IgD-negative memory B cell (primary cell): Measurements from ENCODE around the gene ADCY3. TPM values are rescaled to one million over a fixed set of nuclear protein-coding genes. Genes with fewer than 3 reads are reported as not detected.

Experiments
- H3K27ac Mint-ChIP-seq, 3 donors: one replicate each; pipeline ENCODE4 v1.8.0; 2020 to 2022; ENCODE audit warnings: mild to moderate bottlenecking in 3 of 3, mixed read lengths in 3 of 3, moderate library complexity in 1 of 3
- H3K27me3 Mint-ChIP-seq: one replicate; pipeline ENCODE4 v1.8.0; 2021; ENCODE audit warnings: mixed read lengths
- H3K36me3 Mint-ChIP-seq: one replicate; pipeline ENCODE4 v1.8.0; 2020; ENCODE audit warnings: mild to moderate bottlenecking, mixed read lengths
- H3K4me1 Mint-ChIP-seq, 3 donors: one replicate each; pipeline ENCODE4 v1.8.0; 2020 to 2022; ENCODE audit warnings: mixed read lengths in 3 of 3, mild to moderate bottlenecking in 1 of 3
- H3K4me3 Mint-ChIP-seq, 4 donors: one replicate each; pipeline ENCODE4 v1.8.0; 2020 to 2022; ENCODE audit warnings: mild to moderate bottlenecking in 4 of 4, mixed read lengths in 4 of 4, moderate library complexity in 3 of 4
- H3K9me3 Mint-ChIP-seq, 3 donors: one replicate each; pipeline ENCODE4 v1.8.0; 2020 to 2021; ENCODE audit warnings: mixed read lengths in 3 of 3, mild to moderate bottlenecking in 1 of 3
- polyA plus RNA-seq: library from polyadenylated mRNA; unstranded; fragments of 300-500 nt; fragmentation: Illumina TruSeq; gene quantifications from one replicate; pipeline ENCODE4 v1.2.3, GENCODE V29; 2021

ADCY3 gene
- polyA plus RNA-seq, 1 donor from 2014 or later, result 25.9 TPM

DNA sequence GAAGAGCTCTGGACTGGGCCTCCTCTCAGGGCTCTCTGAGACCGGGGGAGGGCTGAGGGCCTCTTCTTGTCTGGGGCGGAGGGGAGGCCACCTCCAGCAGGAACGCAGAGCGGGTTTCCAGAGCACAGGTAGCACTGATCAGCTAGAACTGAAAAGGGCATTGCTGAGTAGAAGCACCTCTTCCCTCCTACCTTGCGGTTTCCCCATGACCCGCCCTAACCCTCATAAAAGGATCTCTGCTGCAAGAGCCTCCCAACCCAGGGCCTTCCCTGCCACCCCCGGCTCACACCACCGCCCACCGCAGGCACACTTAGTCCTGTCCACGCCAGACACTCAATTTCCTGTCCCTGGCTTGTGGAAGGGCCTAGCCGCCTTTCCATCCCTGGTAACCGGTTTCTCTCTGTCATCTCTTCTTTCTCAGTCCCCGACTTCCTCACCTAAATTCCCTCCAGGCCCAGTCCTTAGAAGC lies 966 bp downstream of the ADCY3 start:
- Mint-ChIP-seq H3K4me1 (peaks cover 11 to 19% (median 12%) of the 10 kb centered on the region in 3 donors), H3K27ac (peak overlapping the region; percentile 41 to 93 (median 81)), H3K4me3 (peak overlapping the region; percentile 88 to 96 (median 91)), H3K9me3 (no peaks in the 10 kb centered on the region), H3K27me3 (no peaks in the 10 kb centered on the region), H3K36me3 (no peaks in the 10 kb centered on the region)

DNA sequence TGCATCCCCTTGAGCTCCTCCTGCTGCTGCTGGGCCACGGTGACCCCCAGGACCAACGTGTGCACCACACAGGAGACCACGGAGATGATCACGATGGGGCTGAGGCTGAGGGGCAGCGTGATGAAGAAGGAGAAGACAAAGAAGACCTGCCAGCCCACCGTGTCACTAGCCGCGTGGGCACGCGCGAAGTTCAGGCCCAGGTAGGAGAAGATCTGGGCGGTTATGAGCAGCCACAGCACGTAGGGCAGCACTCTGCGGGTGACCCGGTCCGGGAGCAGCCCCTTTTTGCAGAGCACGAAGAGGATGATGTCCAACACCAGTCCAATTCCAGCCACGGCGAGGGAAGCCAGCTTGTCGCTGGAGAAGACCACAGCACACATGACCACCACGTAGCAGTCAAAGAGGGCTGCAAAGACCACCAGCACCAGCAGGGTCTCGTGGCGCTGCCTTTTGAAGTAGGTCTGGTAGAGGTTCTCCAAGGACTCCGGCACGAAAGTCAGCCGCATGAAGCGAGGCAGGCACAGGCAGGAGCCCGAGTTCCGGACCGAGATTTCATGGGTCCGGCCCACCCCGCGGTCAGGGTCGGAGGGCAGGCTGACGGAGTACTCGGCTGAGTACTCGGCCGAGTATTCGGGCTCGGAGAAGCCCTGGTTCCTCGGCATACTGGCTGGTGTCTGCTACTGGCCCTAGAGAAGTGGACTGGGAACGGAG lies 1.6 kb downstream of the ADCY3 start:
- Mint-ChIP-seq H3K9me3 (no peaks in the 10 kb centered on the region), H3K4me3 (peak overlapping the region; percentile 88 to 96 (median 91)), H3K27me3 (no peaks in the 10 kb centered on the region), H3K4me1 (peaks cover 11 to 19% (median 12%) of the 10 kb centered on the region in 3 donors), H3K36me3 (no peaks in the 10 kb centered on the region), H3K27ac (peak overlapping the region in 1 of 3 donors; percentile 41)

DNA sequence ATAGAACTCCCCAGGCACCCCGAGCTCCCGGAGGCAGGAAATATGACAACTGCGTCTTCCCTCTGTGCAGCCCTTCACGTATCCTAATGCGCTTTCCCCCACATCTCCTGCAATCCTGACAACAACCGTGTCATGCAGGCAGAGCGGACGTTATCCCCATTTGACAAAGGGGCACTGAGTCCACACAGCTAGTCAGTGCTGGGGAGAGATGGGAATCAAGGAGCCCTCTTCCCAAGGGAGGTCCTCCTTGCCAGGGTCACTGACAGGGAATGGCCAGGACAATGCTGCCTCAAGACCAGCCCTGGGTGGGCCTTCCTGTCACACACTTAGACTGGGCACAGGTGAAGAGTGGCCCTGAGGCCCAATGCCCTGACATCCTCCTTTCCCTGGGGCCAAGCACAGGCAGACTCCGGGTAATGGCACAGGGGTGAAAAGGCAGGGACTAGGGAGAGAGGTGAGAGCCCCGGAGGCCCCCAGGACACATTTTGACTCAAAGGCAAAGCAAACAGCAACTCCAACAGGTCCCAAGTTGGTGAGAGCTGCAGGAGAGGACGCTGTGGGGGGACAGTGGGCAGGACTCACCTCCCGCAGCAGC lies 2.2 kb downstream of the ADCY3 start:
- Mint-ChIP-seq H3K36me3 (no peaks in the 10 kb centered on the region), H3K27me3 (no peaks in the 10 kb centered on the region), H3K4me1 (peaks cover 11 to 19% (median 12%) of the 10 kb centered on the region in 3 donors), H3K9me3 (no peaks in the 10 kb centered on the region), H3K4me3 (peak overlapping the region; percentile 66 to 96 (median 84)), H3K27ac (no peak overlapping the region)

DNA sequence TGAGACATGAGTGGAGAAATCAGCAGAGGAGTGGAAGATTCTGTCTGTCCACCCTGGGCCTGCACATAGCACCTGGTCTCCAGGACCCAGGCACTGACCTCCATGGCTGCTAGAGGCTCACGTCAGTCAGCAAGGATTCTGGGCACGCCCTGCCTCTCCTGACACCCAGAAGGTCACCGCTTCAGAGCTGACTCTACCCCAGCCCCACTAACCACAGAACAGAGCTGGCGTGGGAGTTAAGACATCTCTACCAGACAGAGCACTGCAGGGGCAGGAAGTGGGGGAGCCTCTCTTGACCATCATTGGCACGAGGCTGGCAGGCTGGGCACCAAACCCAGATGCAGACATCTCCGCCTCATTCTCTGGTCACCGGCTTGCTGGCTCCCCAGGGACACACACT lies 3.0 kb downstream of the ADCY3 start:
- Mint-ChIP-seq H3K36me3 (no peaks in the 10 kb centered on the region), H3K27me3 (no peaks in the 10 kb centered on the region), H3K4me1 (peaks cover 11 to 19% (median 12%) of the 10 kb centered on the region in 3 donors), H3K9me3 (no peaks in the 10 kb centered on the region), H3K27ac (no peak overlapping the region), H3K4me3 (peak overlapping the region in 1 of 4 donors; percentile 96)

DNA sequence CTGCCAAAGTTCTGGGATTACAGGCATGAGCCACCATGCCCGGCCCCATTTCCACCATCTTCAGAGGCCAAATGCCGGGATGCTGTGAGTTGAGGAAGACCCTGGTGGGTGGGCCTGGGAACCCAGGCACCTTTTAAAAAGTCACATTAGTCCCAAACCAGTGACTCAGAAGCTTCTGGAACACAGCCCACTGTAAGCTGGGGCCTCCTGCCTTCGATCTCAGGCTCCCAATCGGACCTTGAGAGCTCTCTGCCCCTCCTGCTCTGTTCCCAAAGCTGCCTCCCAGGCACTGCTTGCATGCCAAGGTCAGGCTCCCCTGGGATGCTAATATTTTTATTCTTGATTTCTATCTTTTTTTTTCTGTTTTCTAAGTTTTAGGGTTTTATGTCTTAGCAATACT lies 4.2 kb downstream of the ADCY3 start:
- no peak overlapping the region for H3K27ac Mint-ChIP-seq
- H3K9me3 Mint-ChIP-seq, result no peaks in the 10 kb centered on the region
- H3K4me3 Mint-ChIP-seq, result peak overlapping the region in 1 of 4 donors; percentile 58
- H3K27me3 Mint-ChIP-seq, result no peaks in the 10 kb centered on the region
- no peaks in the 10 kb centered on the region for H3K36me3 Mint-ChIP-seq
- H3K4me1 Mint-ChIP-seq, result peaks cover 5 to 15% (median 11%) of the 10 kb centered on the region in 3 donors

DNA sequence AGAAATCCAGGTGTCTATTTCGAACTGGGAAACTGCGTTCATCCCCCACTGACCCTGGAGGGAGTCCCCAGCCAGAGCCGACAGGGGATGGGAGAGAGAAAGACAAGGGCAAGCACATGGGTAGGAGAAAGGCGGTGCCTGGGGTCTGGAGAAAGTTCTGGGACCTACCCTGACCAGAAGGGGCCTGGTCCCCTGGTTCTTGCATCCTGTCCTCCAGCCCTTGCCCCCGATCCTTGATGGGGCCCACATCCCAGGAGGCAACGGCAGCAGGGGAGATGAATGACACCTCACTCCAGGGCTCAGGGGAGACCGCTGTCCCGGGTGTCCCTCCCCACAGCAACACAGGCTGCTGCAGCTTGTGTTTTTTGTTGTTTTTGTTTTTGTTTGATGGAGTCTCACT lies 4.9 kb downstream of the ADCY3 start:
- H3K4me3 Mint-ChIP-seq, result peak overlapping the region in 1 of 4 donors; percentile 32
- H3K4me1 Mint-ChIP-seq, result peaks cover 5 to 14% (median 10%) of the 10 kb centered on the region in 3 donors
- H3K36me3 Mint-ChIP-seq, result no peaks in the 10 kb centered on the region
- no peaks in the 10 kb centered on the region for H3K9me3 Mint-ChIP-seq
- no peaks in the 10 kb centered on the region for H3K27me3 Mint-ChIP-seq
- H3K27ac Mint-ChIP-seq, result no peak overlapping the region

DNA sequence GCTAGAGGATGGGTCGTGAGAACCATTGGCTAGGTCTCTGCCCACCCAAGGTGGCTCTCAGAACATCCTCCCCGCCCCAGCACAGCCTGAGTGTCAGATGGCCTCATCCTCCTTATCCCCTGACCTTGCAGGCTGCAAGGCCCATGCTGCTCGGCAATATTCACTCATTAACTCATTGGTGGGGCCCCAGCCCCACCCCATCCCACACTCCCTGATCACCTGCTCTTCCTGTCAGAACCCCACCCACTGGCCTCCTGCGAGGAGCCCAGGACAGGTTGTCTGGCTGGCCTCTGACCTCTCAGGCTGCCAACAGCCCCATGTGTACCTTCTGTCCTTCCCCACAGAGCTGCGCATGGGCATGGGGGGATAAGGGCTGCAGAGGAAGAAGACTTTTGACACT lies 5.3 kb downstream of the ADCY3 start:
- Mint-ChIP-seq H3K27ac (no peak overlapping the region), H3K4me1 (peaks cover 5 to 14% (median 10%) of the 10 kb centered on the region in 3 donors), H3K27me3 (no peaks in the 10 kb centered on the region), H3K4me3 (peak overlapping the region in 1 of 4 donors; percentile 32), H3K9me3 (peaks cover 0 to 3% (median 1%) of the 10 kb centered on the region in 3 donors), H3K36me3 (no peaks in the 10 kb centered on the region)

DNA sequence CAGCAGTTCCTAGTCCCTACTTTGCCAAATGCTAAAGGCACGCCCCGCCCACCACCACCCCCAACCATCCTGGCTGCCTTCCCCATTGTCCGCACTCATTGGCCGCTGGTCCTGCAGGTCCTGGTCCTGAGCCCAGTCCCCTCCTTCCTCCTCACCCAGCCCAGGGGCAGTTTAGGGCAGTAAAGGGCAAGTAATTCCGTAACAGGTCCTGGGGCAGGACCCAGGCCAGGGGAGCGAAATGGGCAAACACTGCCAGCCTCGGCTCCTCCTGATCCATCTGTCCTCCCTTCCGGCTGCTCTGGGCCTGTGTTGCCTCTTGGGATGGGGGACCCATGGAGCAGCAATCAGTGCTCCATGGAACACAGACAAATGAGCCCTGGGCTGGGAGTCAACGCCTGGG lies 6.1 kb downstream of the ADCY3 start:
- H3K27ac Mint-ChIP-seq, result no peak overlapping the region
- no peaks in the 10 kb centered on the region for H3K36me3 Mint-ChIP-seq
- peaks cover 0 to 11% (median 10%) of the 10 kb centered on the region in 3 donors for H3K4me1 Mint-ChIP-seq
- H3K4me3 Mint-ChIP-seq, result no peak overlapping the region
- H3K9me3 Mint-ChIP-seq, result peaks cover 0 to 4% (median 3%) of the 10 kb centered on the region in 3 donors
- H3K27me3 Mint-ChIP-seq, result no peaks in the 10 kb centered on the region

DNA sequence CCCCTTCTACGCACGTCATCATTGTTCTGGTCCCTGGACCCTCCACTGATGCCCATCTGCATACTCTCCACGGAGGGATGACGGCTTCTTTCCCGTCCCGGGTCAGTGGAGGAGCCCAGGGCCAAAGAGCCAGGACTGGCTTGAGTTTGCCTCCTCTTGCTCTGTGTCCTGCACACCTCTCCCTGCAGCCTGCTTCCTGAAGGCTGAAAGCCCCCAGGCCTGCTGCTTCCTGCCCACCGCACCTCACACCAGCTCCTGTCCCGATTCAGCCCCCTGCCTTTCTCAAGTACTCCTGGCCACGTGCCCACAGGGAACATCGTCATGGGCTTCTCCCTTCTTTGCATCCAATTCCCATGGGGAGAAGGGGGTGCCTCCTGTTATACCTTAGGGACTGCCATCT lies 7.1 kb downstream of the ADCY3 start:
- Mint-ChIP-seq H3K27ac (no peak overlapping the region), H3K9me3 (peaks cover 0 to 4% (median 3%) of the 10 kb centered on the region in 3 donors), H3K36me3 (no peaks in the 10 kb centered on the region), H3K4me3 (no peak overlapping the region), H3K4me1 (peaks cover 0 to 11% (median 11%) of the 10 kb centered on the region in 3 donors), H3K27me3 (no peaks in the 10 kb centered on the region)

DNA sequence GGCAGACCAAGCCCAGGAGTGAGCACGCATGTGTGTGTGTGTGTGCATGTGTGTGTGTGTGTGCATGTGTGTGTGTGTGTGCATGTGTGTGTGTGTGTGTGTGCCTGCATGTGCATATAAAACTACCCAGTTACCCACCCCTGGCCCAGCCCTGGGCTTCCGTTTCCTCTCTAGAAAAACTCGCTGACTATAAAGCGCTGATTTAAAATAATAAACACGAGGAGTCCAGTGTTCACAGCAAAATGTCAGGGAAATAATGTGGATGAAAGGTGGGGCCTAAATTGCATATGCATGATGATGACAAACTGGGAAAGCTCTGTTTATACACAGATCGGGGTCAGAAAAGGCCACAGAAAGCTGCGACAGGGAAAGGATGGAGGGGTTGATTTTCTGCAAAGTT lies 7.5 kb downstream of the ADCY3 start:
- H3K27ac Mint-ChIP-seq, result no peak overlapping the region
- no peak overlapping the region for H3K4me3 Mint-ChIP-seq
- no peaks in the 10 kb centered on the region for H3K27me3 Mint-ChIP-seq
- H3K36me3 Mint-ChIP-seq, result no peaks in the 10 kb centered on the region
- H3K4me1 Mint-ChIP-seq, result peaks cover 0 to 8% (median 6%) of the 10 kb centered on the region in 3 donors
- peaks cover 0 to 4% (median 3%) of the 10 kb centered on the region in 3 donors for H3K9me3 Mint-ChIP-seq

DNA sequence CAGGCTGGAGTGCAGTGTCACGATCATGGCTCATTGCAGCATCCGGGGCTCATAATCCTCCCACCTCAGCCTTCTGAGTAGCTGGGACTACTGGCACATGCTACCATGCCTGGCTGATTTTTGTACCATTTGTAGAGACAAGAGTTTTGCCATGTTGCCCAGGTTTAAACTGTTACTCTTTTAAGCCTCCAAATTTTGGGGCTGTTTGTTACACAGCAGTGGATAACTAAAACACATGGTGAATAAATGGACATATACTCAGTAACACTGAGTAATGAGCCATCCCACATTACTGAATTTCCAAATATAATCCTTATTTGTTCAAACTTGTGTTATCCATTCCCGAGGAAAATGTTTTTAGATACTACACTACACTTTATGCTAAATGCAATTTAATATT lies 9.8 kb downstream of the ADCY3 start:
- H3K36me3 Mint-ChIP-seq, result no peaks in the 10 kb centered on the region
- peaks cover 0 to 3% (median 2%) of the 10 kb centered on the region in 3 donors for H3K4me1 Mint-ChIP-seq
- H3K27ac Mint-ChIP-seq, result no peak overlapping the region
- H3K9me3 Mint-ChIP-seq, result peaks cover 0 to 4% (median 3%) of the 10 kb centered on the region in 3 donors
- no peaks in the 10 kb centered on the region for H3K27me3 Mint-ChIP-seq
- H3K4me3 Mint-ChIP-seq, result no peak overlapping the region

DNA sequence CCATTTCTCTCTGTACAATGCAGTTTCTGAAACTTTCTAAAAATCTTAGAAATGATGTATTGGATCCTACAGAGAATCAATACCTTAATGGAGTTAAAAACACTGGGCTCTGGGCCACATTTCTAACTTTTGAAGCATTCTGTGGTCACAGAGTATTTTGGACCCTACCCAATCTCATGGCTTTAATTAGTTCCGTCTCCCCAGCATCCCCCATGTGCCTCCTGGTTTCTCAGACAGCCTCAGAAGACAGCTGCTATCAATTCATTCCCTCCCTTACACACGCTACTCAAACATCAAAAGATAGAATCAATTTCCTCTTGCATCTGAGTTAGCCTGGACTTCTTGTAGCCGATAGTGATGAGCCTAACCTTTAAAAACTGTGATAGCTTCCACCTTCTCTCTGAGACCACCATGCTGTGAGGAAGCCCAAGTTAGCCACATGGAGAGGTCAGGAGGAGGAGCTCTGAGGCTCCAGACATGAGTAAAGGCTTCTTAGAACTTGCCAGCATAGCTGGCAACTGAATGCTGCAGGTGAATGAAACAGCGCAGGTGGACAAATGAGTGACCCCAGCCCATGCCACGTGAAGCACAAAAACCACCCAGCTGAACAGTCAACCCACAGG lies 10.4 kb downstream of the ADCY3 start:
- H3K9me3 Mint-ChIP-seq, result peaks cover 0 to 4% (median 3%) of the 10 kb centered on the region in 3 donors
- H3K36me3 Mint-ChIP-seq, result peaks cover 2% of the 10 kb centered on the region
- peaks cover 0 to 3% (median 2%) of the 10 kb centered on the region in 3 donors for H3K4me1 Mint-ChIP-seq
- no peaks in the 10 kb centered on the region for H3K27me3 Mint-ChIP-seq
- H3K4me3 Mint-ChIP-seq, result no peak overlapping the region
- peak overlapping the region in 1 of 3 donors; percentile 61 for H3K27ac Mint-ChIP-seq

DNA sequence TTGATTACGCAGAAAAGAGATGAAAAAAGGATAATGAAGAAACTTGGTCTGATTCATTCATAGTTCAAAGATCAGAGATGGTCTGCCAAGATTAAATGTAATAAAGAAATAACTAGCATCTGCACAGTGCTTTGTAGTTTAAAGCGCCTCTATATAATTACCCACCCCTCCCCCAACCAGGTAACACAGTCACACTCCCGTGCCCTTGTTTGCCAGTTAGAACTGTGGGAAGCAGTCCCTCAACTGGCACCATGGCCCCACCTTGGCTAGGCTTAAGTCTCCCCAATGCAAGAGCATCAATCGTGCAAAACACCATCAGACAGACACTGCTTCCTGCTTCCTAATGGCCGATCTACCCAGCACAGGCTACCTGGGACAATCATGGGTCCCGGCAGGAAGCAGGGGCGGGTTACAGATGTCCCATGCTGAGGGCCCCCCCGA lies 11.6 kb downstream of the ADCY3 start:
- no peak overlapping the region for H3K27ac Mint-ChIP-seq
- H3K4me1 Mint-ChIP-seq, result peaks cover 0 to 4% (median 3%) of the 10 kb centered on the region in 3 donors
- no peaks in the 10 kb centered on the region for H3K27me3 Mint-ChIP-seq

DNA sequence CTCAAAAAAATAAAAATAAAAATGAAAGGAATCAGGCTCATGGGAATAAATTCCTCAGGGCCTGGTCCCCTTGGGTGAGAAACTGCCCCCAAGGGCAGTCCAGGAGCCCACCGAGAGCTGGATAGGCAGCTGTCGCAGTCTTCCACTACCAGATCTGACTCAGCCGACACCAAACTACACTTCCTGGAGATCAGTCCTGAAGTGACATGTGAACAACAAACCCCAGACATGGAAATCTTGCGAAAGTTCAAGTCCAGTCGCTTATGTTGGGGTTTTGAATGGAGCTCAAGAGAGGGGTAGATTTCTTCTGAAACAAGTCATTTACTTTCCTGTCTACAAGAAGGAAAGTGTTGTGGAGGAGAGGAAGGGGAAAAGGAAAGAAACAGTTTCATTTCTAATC lies 12.9 kb downstream of the ADCY3 start:
- Mint-ChIP-seq H3K36me3 (peaks cover 10% of the 10 kb centered on the region), H3K4me1 (peaks cover 0 to 5% (median 3%) of the 10 kb centered on the region in 3 donors), H3K4me3 (no peak overlapping the region), H3K9me3 (peaks cover 0 to 4% (median 3%) of the 10 kb centered on the region in 3 donors), H3K27ac (no peak overlapping the region), H3K27me3 (no peaks in the 10 kb centered on the region)

More for the DNA sequence above, 11.6 kb downstream of the ADCY3 start:
- Mint-ChIP-seq H3K36me3 (peaks cover 2% of the 10 kb centered on the region), H3K4me3 (no peak overlapping the region), H3K9me3 (peaks cover 0 to 4% (median 3%) of the 10 kb centered on the region in 3 donors)

DNA sequence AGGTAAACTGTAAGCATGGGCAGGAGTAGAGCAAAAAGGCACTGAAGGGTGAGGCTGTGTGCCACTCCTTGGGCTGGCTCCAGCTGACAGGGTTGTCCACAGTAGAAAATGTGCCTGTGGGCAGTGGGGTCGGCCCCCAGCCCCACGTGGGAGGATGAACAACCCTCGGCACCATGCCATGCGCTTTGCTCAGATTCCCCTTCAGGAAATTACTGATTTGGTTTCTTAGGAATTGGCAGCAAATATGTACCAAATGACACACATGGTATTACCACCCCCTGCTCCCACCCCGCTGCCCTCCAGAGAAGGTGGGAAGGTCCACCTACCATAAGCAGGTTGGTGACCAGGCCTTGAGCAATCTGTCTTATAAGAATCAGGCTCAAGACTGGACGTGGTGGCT lies 13.6 kb downstream of the ADCY3 start:
- peaks cover 0 to 4% (median 3%) of the 10 kb centered on the region in 3 donors for H3K9me3 Mint-ChIP-seq
- peaks cover 10% of the 10 kb centered on the region for H3K36me3 Mint-ChIP-seq
- peaks cover 0 to 5% (median 1%) of the 10 kb centered on the region in 3 donors for H3K4me1 Mint-ChIP-seq
- no peak overlapping the region for H3K27ac Mint-ChIP-seq
- peak overlapping the region in 1 of 4 donors; percentile 33 for H3K4me3 Mint-ChIP-seq
- H3K27me3 Mint-ChIP-seq, result no peaks in the 10 kb centered on the region
